ENCODE results near the gene CPSF2. TPM values are rescaled to one million over a fixed set of nuclear protein-coding genes. Genes with fewer than 3 reads are reported as not detected.
"Not testable (repeated sequence)": the region's sequence is repeated elsewhere in the genome, so short reads cannot be mapped to it uniquely, and the experiment has no call there.

Gene CPSF2
- total RNA-seq, 1 experiment from 2014 or later = 80.3 TPM

GRCh38 chr14:92173668-92174067 lies 51.9 kb downstream of the CPSF2 start:
- H3K4me3 Mint-ChIP-seq (ENCODE audit: unreplicated experiment) = no peak overlapping the region
- Histone ChIP-seq H3K27me3 (replicated peaks; ENCODE audit: control insufficient read depth, insufficient read depth, low read length) (no peaks in the 10 kb centered on the region), H3K4me3 (ENCODE audit: low read depth, low read length) (no peak overlapping the region), H3K36me3 (ENCODE audit: control insufficient read depth, insufficient read depth, low read length) (no peaks in the 10 kb centered on the region), H3K9me3 (no peaks in the 10 kb centered on the region), H3K4me1 (no peaks in the 10 kb centered on the region)
- ChIA-PET POLR2A (no interaction called here), CTCF (interaction anchor here (0.5 kb wide), 1 partner anchor 692 kb away, joined by 3 read pairs; no protein-coding TSS in a partner anchor)
- H3K36me3 Mint-ChIP-seq (ENCODE audit: insufficient read depth, unreplicated experiment) = no peaks in the 10 kb centered on the region
- no peak for TF ChIP-seq CTCF (IDR thresholded peaks at IDR 0.05; ENCODE audit: insufficient read depth in 1 of 2, low read depth in 1 of 2, low read length in 1 of 2, severe bottlenecking in 1 of 2, unreplicated experiment in 1 of 2)
- BruUV-seq (replicated peaks) = no TSS peak
- DNase-seq = no peak
- intact Hi-C loops (cut with micrococcal nuclease; ENCODE audit: unreplicated experiment) = no loop called here
- H3K4me1 Mint-ChIP-seq (ENCODE audit: low read depth, unreplicated experiment) = no peaks in the 10 kb centered on the region
- no peak overlapping the region for H3K27ac Mint-ChIP-seq (ENCODE audit: unreplicated experiment)
- H3K9me3 Mint-ChIP-seq (ENCODE audit: unreplicated experiment) = no peaks in the 10 kb centered on the region
- peaks cover 3% of the 10 kb centered on the region for H3K27me3 Mint-ChIP-seq (ENCODE audit: insufficient read depth, unreplicated experiment)

- Mint-ChIP-seq H3K36me3 (ENCODE audit: insufficient read depth, unreplicated experiment) (no peaks in the 10 kb centered on the region), H3K4me1 (ENCODE audit: low read depth, unreplicated experiment) (no peaks in the 10 kb centered on the region), H3K9me3 (ENCODE audit: unreplicated experiment) (no peaks in the 10 kb centered on the region), H3K27me3 (ENCODE audit: insufficient read depth, unreplicated experiment) (peaks cover 3% of the 10 kb centered on the region), H3K27ac (ENCODE audit: unreplicated experiment) (no peak overlapping the region), H3K4me3 (ENCODE audit: unreplicated experiment) (no peak overlapping the region)
- no peak for DNase-seq
- intact Hi-C loops (cut with micrococcal nuclease; ENCODE audit: unreplicated experiment) = no loop called here
- no peaks in the 10 kb centered on the region for H3K4me1 ChIP-seq
- ChIA-PET POLR2A (no interaction called here), CTCF (no interaction called here)
- no peaks in the 10 kb centered on the region for H3K36me3 ChIP-seq (ENCODE audit: control insufficient read depth, insufficient read depth, low read length)
- no peaks in the 10 kb centered on the region for H3K9me3 ChIP-seq
- no peaks in the 10 kb centered on the region for H3K27me3 ChIP-seq (replicated peaks; ENCODE audit: control insufficient read depth, insufficient read depth, low read length)
- no peak overlapping the region for H3K4me3 ChIP-seq (ENCODE audit: low read depth, low read length)
- no peak for TF ChIP-seq CTCF (IDR thresholded peaks at IDR 0.05; ENCODE audit: insufficient read depth in 1 of 2, low read depth in 1 of 2, low read length in 1 of 2, severe bottlenecking in 1 of 2, unreplicated experiment in 1 of 2)
- BruUV-seq (replicated peaks) = no TSS peak
Measured at GRCh38 chr14:92175811-92176210, 54.0 kb downstream of the CPSF2 start.

- Mint-ChIP-seq H3K4me1 (ENCODE audit: low read depth, unreplicated experiment) (no peaks in the 10 kb centered on the region), H3K36me3 (ENCODE audit: insufficient read depth, unreplicated experiment) (no peaks in the 10 kb centered on the region), H3K27me3 (ENCODE audit: insufficient read depth, unreplicated experiment) (peaks cover 3% of the 10 kb centered on the region), H3K4me3 (ENCODE audit: unreplicated experiment) (no peak overlapping the region), H3K9me3 (ENCODE audit: unreplicated experiment) (no peaks in the 10 kb centered on the region), H3K27ac (ENCODE audit: unreplicated experiment) (no peak overlapping the region)
- no peak for DNase-seq
- no peak for TF ChIP-seq CTCF (IDR thresholded peaks at IDR 0.05; ENCODE audit: insufficient read depth in 1 of 2, low read depth in 1 of 2, low read length in 1 of 2, severe bottlenecking in 1 of 2, unreplicated experiment in 1 of 2)
- BruUV-seq (replicated peaks) = no TSS peak
- POLR2A ChIA-PET = no interaction called here
- intact Hi-C loops (cut with micrococcal nuclease; ENCODE audit: unreplicated experiment) = no loop called here
- no peaks in the 10 kb centered on the region for H3K27me3 ChIP-seq (replicated peaks; ENCODE audit: control insufficient read depth, insufficient read depth, low read length)
- no peaks in the 10 kb centered on the region for H3K36me3 ChIP-seq (ENCODE audit: control insufficient read depth, insufficient read depth, low read length)
- no peak overlapping the region for H3K4me3 ChIP-seq (ENCODE audit: low read depth, low read length)
- no peaks in the 10 kb centered on the region for H3K4me1 ChIP-seq
- no peaks in the 10 kb centered on the region for H3K9me3 ChIP-seq
- CTCF ChIA-PET = no interaction called here
Measured at GRCh38 chr14:92176476-92176875, 54.7 kb downstream of the CPSF2 start.

- H3K27me3 ChIP-seq (replicated peaks; ENCODE audit: control insufficient read depth, insufficient read depth, low read length); H3K27me3 Mint-ChIP-seq (ENCODE audit: insufficient read depth, unreplicated experiment); H3K9me3 ChIP-seq; intact Hi-C loops (cut with micrococcal nuclease; ENCODE audit: unreplicated experiment); BruUV-seq (replicated peaks); POLR2A ChIA-PET; H3K4me1 ChIP-seq; CTCF ChIA-PET; H3K9me3 Mint-ChIP-seq (ENCODE audit: unreplicated experiment); DNase-seq; H3K27ac Mint-ChIP-seq (ENCODE audit: unreplicated experiment); H3K36me3 Mint-ChIP-seq (ENCODE audit: insufficient read depth, unreplicated experiment); H3K4me1 Mint-ChIP-seq (ENCODE audit: low read depth, unreplicated experiment); H3K4me3 Mint-ChIP-seq (ENCODE audit: unreplicated experiment); H3K36me3 ChIP-seq (ENCODE audit: control insufficient read depth, insufficient read depth, low read length); H3K4me3 ChIP-seq (ENCODE audit: low read depth, low read length): not testable (repeated sequence)
Measured at GRCh38 chr14:92179178-92179577, 57.4 kb downstream of the CPSF2 start.
